Activated CD4-positive, alpha-beta memory T cell treated with anti-CD3 and anti-CD28 coated beads for 36 hours (primary cell): ENCODE data around the gene DLG3. TPM values are rescaled to one million over a fixed set of nuclear protein-coding genes. Genes with fewer than 3 reads are reported as not detected.

Experiments
- CTCF ChIA-PET: fragments of 350-600 bp; sonication (Branson Sonifier 250); formaldehyde crosslinking; loops from one replicate; lab custom pipeline; 2021; ENCODE audit warnings: antibody characterized with exemption, inconsistent platforms; lab: Charles Lee
- POLR2A ChIA-PET: fragments of 350-600 bp; sonication (Branson Sonifier 250); formaldehyde crosslinking; loops from one replicate; lab custom pipeline; 2021; ENCODE audit warnings: antibody characterized with exemption; lab: Charles Lee
- DNase-seq: peaks from one replicate; pipeline ENCODE4 v3.0.0-alpha.2; 2020
- H3K27ac Mint-ChIP-seq: one replicate; pipeline ENCODE4 v1.8.0; 2021; ENCODE audit warnings: mixed read lengths
- H3K27me3 Mint-ChIP-seq: one replicate; pipeline ENCODE4 v1.8.0; 2021; ENCODE audit warnings: mixed read lengths
- H3K36me3 Mint-ChIP-seq: one replicate; pipeline ENCODE4 v1.8.0; 2021; ENCODE audit warnings: mixed read lengths
- H3K4me1 Mint-ChIP-seq: one replicate; pipeline ENCODE4 v1.8.0; 2021; ENCODE audit warnings: low read depth, mixed read lengths
- H3K4me3 Mint-ChIP-seq: one replicate; pipeline ENCODE4 v1.8.0; 2021; ENCODE audit warnings: mild to moderate bottlenecking, mixed read lengths
- H3K9me3 Mint-ChIP-seq: one replicate; pipeline ENCODE4 v1.8.0; 2021; ENCODE audit warnings: mixed read lengths
- intact Hi-C: fragments of 100-400 bp; cut with micrococcal nuclease; formaldehyde crosslinking; loops from one replicate; pipeline ENCODE4 v1.15.1; 2023
- total RNA-seq, 2 experiments: library from RNA; stranded (reverse); gene quantifications; one replicate each; pipeline ENCODE4 v1.2.3, GENCODE V29; 2021

The DLG3 gene
- total RNA-seq, 2 experiments from 2014 or later, result 25.4 to 25.5 TPM

DNA sequence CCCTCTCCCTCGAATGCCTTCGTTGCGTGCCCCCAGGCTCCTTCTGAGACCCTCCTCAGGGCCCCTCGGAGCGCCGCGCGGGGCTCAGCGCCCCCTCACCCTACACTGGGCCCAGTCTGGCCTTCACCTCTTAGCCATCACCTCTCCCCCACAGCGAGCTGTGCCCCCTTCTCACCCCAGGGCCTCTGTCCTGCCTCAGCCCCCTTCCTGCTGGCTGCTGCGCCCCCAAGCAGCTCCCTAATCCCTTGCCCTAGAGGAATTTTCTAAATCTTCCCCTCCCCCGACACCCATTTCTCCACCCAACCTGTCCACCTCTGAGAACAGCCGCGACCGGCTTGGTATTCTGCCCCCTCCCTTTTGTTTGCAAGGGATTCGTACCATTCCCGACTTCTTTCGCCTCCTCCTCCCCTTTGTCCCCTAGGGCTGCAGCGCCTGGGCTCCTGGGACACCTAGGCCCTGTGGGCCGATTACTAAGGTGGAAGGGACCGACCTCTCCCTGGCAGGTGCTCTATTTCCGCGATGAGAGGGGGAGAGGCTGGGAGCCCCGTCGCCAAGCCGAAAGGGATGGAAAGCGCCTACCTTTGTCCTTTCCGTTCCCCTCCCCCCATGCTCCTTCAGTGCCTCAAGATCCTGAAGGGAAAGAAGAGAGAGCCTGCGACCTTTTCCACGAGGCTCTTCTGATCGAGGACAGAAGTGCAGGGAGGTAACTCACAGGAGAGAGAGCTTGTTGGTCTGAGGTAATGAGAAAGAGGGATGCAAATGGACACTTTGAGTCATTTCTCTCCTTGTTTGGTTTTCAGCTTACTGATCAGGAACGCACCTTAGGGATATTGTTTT, 10.9 kb downstream of the DLG3 start:
- POLR2A ChIA-PET, result interaction anchor here (1.1 to 1.9 kb wide), 2 partner anchors 22 to 137 kb away, joined by 3 to 4 read pairs; no protein-coding TSS in a partner anchor
- H3K4me1 Mint-ChIP-seq, result peaks cover 30% of the 10 kb centered on the region
- peaks cover 4% of the 10 kb centered on the region for H3K36me3 Mint-ChIP-seq
- H3K27ac Mint-ChIP-seq, result peak overlapping the region; percentile 83
- intact Hi-C loops, result loop anchor here (1.0 to 5.0 kb wide), 5 partner anchors 49 to 827 kb away; partner anchors contain the start of gene NONO
- H3K27me3 Mint-ChIP-seq, result no peaks in the 10 kb centered on the region
- peak; percentile 13 for DNase-seq
- no peaks in the 10 kb centered on the region for H3K9me3 Mint-ChIP-seq
- H3K4me3 Mint-ChIP-seq, result peak overlapping the region; percentile 76
- CTCF ChIA-PET, result interaction anchor here (0.7 to 2.2 kb wide), 8 partner anchors 50 to 1603 kb away, joined by 3 to 7 read pairs (median 4); partner anchors contain the start of gene IGBP1

- peak overlapping the region; percentile 83 for H3K27ac Mint-ChIP-seq
- peaks cover 6% of the 10 kb centered on the region for H3K36me3 Mint-ChIP-seq
- H3K9me3 Mint-ChIP-seq, result no peaks in the 10 kb centered on the region
- intact Hi-C loops, result loop anchor here (1.0 to 5.0 kb wide), 2 partner anchors 52 to 826 kb away; partner anchors contain the start of gene NONO
- no peaks in the 10 kb centered on the region for H3K27me3 Mint-ChIP-seq
- CTCF ChIA-PET, result interaction anchor here (1.2 to 2.2 kb wide), 5 partner anchors 49 to 322 kb away, joined by 3 to 7 read pairs (median 4); partner anchors contain the start of gene IGBP1
- H3K4me1 Mint-ChIP-seq, result peaks cover 31% of the 10 kb centered on the region
- no peak for DNase-seq
- POLR2A ChIA-PET, result interaction anchor here (0.7 to 1.9 kb wide), 3 partner anchors 22 to 136 kb away, joined by 3 to 4 read pairs (median 4); no protein-coding TSS in a partner anchor
- H3K4me3 Mint-ChIP-seq, result peak overlapping the region; percentile 76
Observed at GRCh38 chrX:70456256-70456655, 11.6 kb downstream of the DLG3 start.

DNA sequence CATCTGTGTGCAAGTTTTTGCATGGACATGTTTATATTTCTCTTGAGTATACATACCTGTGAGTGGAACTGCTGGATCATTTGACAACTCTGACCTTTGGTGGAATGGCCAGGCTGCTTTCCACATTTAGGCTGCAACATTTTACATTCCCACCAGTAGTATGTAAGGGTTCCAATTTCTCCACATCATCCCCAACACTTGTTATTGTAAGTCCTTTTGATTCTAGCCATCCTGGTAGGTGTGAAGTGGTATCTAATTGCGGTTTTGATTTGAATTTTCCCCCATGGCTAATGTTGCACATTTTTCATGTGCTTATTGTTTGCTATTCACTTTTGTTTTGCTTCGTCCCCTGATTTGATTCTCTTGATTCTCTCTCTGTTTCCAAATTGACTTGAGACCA, 16.4 kb downstream of the DLG3 start:
- H3K27me3 Mint-ChIP-seq, result no peaks in the 10 kb centered on the region

GRCh38 chrX:70464051-70464450, 19.4 kb downstream of the DLG3 start:
- H3K4me1 Mint-ChIP-seq, result peaks cover 4% of the 10 kb centered on the region
- CTCF ChIA-PET, result interaction anchor here (1.1 kb wide), 1 partner anchor 29 kb away, joined by 3 read pairs; no protein-coding TSS in a partner anchor
- H3K9me3 Mint-ChIP-seq, result no peaks in the 10 kb centered on the region
- no peaks in the 10 kb centered on the region for H3K27me3 Mint-ChIP-seq
- H3K27ac Mint-ChIP-seq, result no peak overlapping the region
- H3K4me3 Mint-ChIP-seq, result no peak overlapping the region
- no peak for DNase-seq
- intact Hi-C loops, result no loop called here
- peaks cover 7% of the 10 kb centered on the region for H3K36me3 Mint-ChIP-seq
- POLR2A ChIA-PET, result no interaction called here

More for the DNA sequence above, 16.4 kb downstream of the DLG3 start:
- H3K27ac Mint-ChIP-seq, result no peak overlapping the region
- ChIA-PET POLR2A (no interaction called here), CTCF (interaction anchor here (1.4 kb wide), 1 partner anchor 9 kb away, joined by 4 read pairs; no protein-coding TSS in a partner anchor)
- H3K4me1 Mint-ChIP-seq, result peaks cover 15% of the 10 kb centered on the region
- DNase-seq, result no peak
- peaks cover 7% of the 10 kb centered on the region for H3K36me3 Mint-ChIP-seq
- no peaks in the 10 kb centered on the region for H3K9me3 Mint-ChIP-seq
- H3K4me3 Mint-ChIP-seq, result no peak overlapping the region
- intact Hi-C loops, result no loop called here

- CTCF ChIA-PET, result no interaction called here
- POLR2A ChIA-PET, result no interaction called here
- H3K27ac Mint-ChIP-seq, result no peak overlapping the region
- no peaks in the 10 kb centered on the region for H3K27me3 Mint-ChIP-seq
- intact Hi-C loops, result no loop called here
- DNase-seq, result no peak
- no peak overlapping the region for H3K4me3 Mint-ChIP-seq
- H3K36me3 Mint-ChIP-seq, result peaks cover 5% of the 10 kb centered on the region
- H3K9me3 Mint-ChIP-seq, result no peaks in the 10 kb centered on the region
- H3K4me1 Mint-ChIP-seq, result peaks cover 12% of the 10 kb centered on the region
Observed at GRCh38 chrX:70466968-70467367, 22.3 kb downstream of the DLG3 start.

GRCh38 chrX:70468709-70469108, 24.1 kb downstream of the DLG3 start:
- POLR2A ChIA-PET, result no interaction called here
- CTCF ChIA-PET, result no interaction called here
- Mint-ChIP-seq H3K4me3 (no peak overlapping the region), H3K4me1 (peaks cover 13% of the 10 kb centered on the region), H3K9me3 (no peaks in the 10 kb centered on the region), H3K27me3 (no peaks in the 10 kb centered on the region), H3K36me3 (peaks cover 6% of the 10 kb centered on the region), H3K27ac (no peak overlapping the region)
- intact Hi-C loops, result no loop called here
- DNase-seq, result no peak

- Mint-ChIP-seq H3K36me3 (peaks cover 6% of the 10 kb centered on the region), H3K9me3 (no peaks in the 10 kb centered on the region), H3K4me1 (peaks cover 17% of the 10 kb centered on the region), H3K27ac (no peak overlapping the region), H3K27me3 (no peaks in the 10 kb centered on the region), H3K4me3 (no peak overlapping the region)
- ChIA-PET POLR2A (no interaction called here), CTCF (interaction anchor here (0.7 kb wide), 1 partner anchor 201 kb away, joined by 4 read pairs; no protein-coding TSS in a partner anchor)
- intact Hi-C loops, result no loop called here
- DNase-seq, result no peak
Observed at GRCh38 chrX:70470850-70471289, 26.2 kb downstream of the DLG3 start.

DNA sequence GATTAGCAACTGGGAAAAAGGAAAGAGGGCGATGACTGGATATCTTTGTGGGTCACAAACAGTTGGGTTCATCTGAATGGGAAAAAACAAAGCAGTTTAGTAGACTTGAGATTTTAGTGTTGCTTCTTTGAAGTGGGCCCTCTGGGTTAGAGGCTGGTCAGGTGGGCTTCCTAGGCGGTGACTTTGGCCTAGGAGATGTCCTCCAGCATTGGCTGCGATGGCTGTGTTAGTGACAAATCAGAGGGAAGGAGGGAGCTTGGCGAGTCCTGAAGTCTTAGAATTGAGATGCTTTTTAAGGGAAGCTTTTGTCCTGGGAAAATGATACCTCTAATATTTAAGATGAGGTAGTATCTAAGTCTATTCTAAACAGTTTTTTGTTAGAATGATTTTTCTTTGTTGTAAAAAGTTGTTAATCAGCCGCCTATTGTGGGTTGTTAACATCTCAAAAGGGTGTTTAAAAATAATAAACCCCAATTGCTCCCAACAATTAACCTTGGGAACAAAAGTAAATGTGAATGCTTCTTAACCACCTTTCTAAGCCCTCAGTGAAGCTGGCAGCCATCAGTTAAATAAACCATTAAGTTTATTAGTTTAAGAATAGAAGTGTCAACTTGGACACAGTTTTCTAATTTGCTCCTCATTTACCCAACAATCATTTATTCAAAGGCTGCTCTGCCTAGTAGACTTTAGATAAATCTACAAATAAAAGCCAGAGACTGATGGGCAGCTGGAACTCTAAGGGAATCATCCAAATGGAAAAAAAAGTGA, 31.7 kb downstream of the DLG3 start:
- H3K27ac Mint-ChIP-seq, result no peak overlapping the region
- DNase-seq, result no peak
- peaks cover 22% of the 10 kb centered on the region for H3K4me1 Mint-ChIP-seq
- peaks cover 2% of the 10 kb centered on the region for H3K36me3 Mint-ChIP-seq
- no peaks in the 10 kb centered on the region for H3K27me3 Mint-ChIP-seq
- no peaks in the 10 kb centered on the region for H3K9me3 Mint-ChIP-seq
- intact Hi-C loops, result no loop called here
- CTCF ChIA-PET, result no interaction called here
- no peak overlapping the region for H3K4me3 Mint-ChIP-seq
- POLR2A ChIA-PET, result no interaction called here

DNA sequence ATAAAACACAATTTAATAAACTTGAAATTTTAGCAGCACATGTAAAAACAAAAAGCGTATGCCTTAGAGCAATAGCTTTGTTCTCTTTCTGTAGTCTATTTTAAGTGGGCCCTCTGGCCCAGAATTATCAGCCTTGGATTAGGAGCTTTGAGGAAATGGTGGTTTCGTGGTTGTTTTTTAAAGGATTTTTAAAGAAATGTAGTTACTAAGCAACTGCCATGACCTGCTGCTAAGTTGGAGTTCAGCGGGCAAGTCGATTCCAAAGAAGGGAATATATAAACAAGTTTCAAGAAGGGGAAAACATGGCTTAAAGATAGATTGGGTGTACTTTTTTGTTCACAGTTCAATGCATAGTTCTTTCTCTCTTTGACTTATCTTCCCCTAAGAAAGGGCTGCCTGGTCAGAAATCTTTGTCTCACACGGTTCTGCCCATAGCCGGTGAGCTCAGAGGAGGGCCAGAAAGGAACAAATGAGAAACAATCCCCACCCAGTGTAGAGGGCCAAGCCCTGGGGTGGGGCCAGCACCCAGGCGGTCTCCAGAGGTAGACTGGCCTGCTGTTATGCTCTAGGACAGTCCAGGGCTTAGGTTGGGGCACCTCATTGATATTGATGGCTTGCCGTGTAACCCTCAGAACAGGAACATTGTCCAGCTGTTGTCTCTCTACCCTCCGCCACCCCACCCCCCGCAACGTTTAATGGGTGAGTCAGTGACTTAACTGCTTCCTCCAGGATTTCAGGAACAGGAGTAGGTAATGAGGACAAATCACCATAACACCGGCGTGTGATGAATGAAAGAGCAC, 32.5 kb downstream of the DLG3 start:
- Mint-ChIP-seq H3K27ac (no peak overlapping the region), H3K36me3 (peaks cover 3% of the 10 kb centered on the region), H3K27me3 (no peaks in the 10 kb centered on the region), H3K9me3 (no peaks in the 10 kb centered on the region), H3K4me1 (peaks cover 16% of the 10 kb centered on the region), H3K4me3 (no peak overlapping the region)
- ChIA-PET CTCF (no interaction called here), POLR2A (no interaction called here)
- no peak for DNase-seq
- intact Hi-C loops, result no loop called here

DNA sequence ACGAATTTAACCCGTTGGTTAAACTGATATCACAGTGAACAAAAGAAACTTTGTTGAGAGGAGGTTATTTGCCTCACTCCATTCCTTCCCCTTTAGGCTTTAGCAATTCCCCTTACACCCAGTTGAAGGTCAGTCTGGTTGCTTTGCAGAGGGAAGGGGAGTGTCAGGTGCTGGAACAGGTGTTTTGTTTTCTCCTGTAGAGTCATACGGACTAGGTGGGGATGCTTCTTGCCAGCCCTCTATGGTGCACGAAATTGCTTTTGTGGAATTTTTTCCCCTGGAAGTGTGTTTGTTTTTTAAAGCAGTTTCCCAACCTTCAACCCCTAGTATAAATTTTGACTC, 33.1 kb downstream of the DLG3 start:
- intact Hi-C loops, result no loop called here
- DNase-seq, result no peak
- no peak overlapping the region for H3K4me3 Mint-ChIP-seq
- H3K4me1 Mint-ChIP-seq, result peaks cover 16% of the 10 kb centered on the region
- no peaks in the 10 kb centered on the region for H3K9me3 Mint-ChIP-seq
- no peak overlapping the region for H3K27ac Mint-ChIP-seq
- H3K36me3 Mint-ChIP-seq, result peaks cover 4% of the 10 kb centered on the region
- CTCF ChIA-PET, result no interaction called here
- H3K27me3 Mint-ChIP-seq, result no peaks in the 10 kb centered on the region
- POLR2A ChIA-PET, result no interaction called here

GRCh38 chrX:70478526-70479245, 34.1 kb downstream of the DLG3 start:
- ChIA-PET CTCF (interaction anchor here (0.6 kb wide), 1 partner anchor 501 kb away, joined by 3 read pairs; no protein-coding TSS in a partner anchor), POLR2A (no interaction called here)
- peaks cover 16% of the 10 kb centered on the region for H3K4me1 Mint-ChIP-seq
- no peaks in the 10 kb centered on the region for H3K27me3 Mint-ChIP-seq
- intact Hi-C loops, result no loop called here
- H3K4me3 Mint-ChIP-seq, result no peak overlapping the region
- no peak overlapping the region for H3K27ac Mint-ChIP-seq
- no peak for DNase-seq
- H3K9me3 Mint-ChIP-seq, result no peaks in the 10 kb centered on the region
- peaks cover 4% of the 10 kb centered on the region for H3K36me3 Mint-ChIP-seq
